H9 (cell line): Measurements from ENCODE around the gene CPNE5. TPM values are rescaled to one million over a fixed set of nuclear protein-coding genes. Genes with fewer than 3 reads are reported as not detected.

ENCODE experiments used
- DNase-seq: peaks from one replicate; pipeline ENCODE4 v3.0.0-alpha.2; 2017
- H2AFZ ChIP-seq: one replicate; pipeline ENCODE4 v1.6.1; 2013; ENCODE audit warnings: mild to moderate bottlenecking, low read length, control low read depth, moderate library complexity
- H2AK5ac ChIP-seq: 2 replicates; pipeline ENCODE4 v1.6.1; 2013; ENCODE audit warnings: low read length, control low read depth, mixed read lengths; ENCODE audit not compliant: insufficient read length
- H2BK120ac ChIP-seq: one replicate; pipeline ENCODE4 v1.6.1; 2013; ENCODE audit warnings: low read depth, mild to moderate bottlenecking, low read length, control low read depth, inconsistent platforms; ENCODE audit not compliant: poor library complexity, severe bottlenecking
- H2BK12ac ChIP-seq: 2 replicates; pipeline ENCODE4 v1.6.1; 2013; ENCODE audit warnings: low read length, control low read depth, mixed read lengths, low read depth; ENCODE audit not compliant: insufficient read length
- H2BK15ac ChIP-seq: 2 replicates; pipeline ENCODE4 v1.6.1; 2013; ENCODE audit warnings: low read depth, low read length, control low read depth
- H2BK20ac ChIP-seq: one replicate; pipeline ENCODE4 v1.6.1; 2013; ENCODE audit warnings: low read depth, mild to moderate bottlenecking, low read length, control low read depth, inconsistent platforms; ENCODE audit not compliant: poor library complexity, severe bottlenecking
- H2BK5ac ChIP-seq: 2 replicates; pipeline ENCODE4 v1.6.1; 2013; ENCODE audit warnings: low read length, control low read depth, mixed read lengths; ENCODE audit not compliant: insufficient read length
- H3K14ac ChIP-seq: 2 replicates; pipeline ENCODE4 v1.6.1; 2013; ENCODE audit warnings: low read length, control low read depth; ENCODE audit not compliant: insufficient read depth
- H3K18ac ChIP-seq: 2 replicates; pipeline ENCODE4 v1.6.1; 2013; ENCODE audit warnings: low read depth, mild to moderate bottlenecking, mixed read lengths, low read length, control low read depth; ENCODE audit not compliant: insufficient read length
- H3K23ac ChIP-seq: 2 replicates; pipeline ENCODE4 v1.6.1; 2013; ENCODE audit warnings: low read length, control low read depth, mixed read lengths, low read depth; ENCODE audit not compliant: insufficient read length
- H3K23me2 ChIP-seq: 2 replicates; pipeline ENCODE4 v1.6.1; 2013; ENCODE audit warnings: low read depth, mild to moderate bottlenecking, mixed read lengths, low read length, control low read depth; ENCODE audit not compliant: insufficient read length, poor library complexity, severe bottlenecking
- H3K27ac ChIP-seq: 2 replicates; pipeline ENCODE4 v1.5.1; 2013; ENCODE audit warnings: low read length, control low read depth, mixed read lengths, low read depth; ENCODE audit not compliant: insufficient read length
- H3K27me3 ChIP-seq: 2 replicates; pipeline ENCODE4 v1.6.1; 2013; ENCODE audit warnings: low read length, control low read depth, inconsistent platforms; ENCODE audit not compliant: insufficient read depth
- H3K4ac ChIP-seq: 2 replicates; pipeline ENCODE4 v1.6.1; 2013; ENCODE audit warnings: low read depth, mild to moderate bottlenecking, control low read depth, inconsistent platforms, low read length, moderate library complexity
- H3K4me1 ChIP-seq: 2 replicates; pipeline ENCODE4 v1.6.1; 2013; ENCODE audit warnings: low read length, control low read depth, inconsistent platforms; ENCODE audit not compliant: insufficient read depth
- H3K4me2 ChIP-seq: 2 replicates; pipeline ENCODE4 v1.6.1; 2013; ENCODE audit warnings: low read length, control low read depth, mixed read lengths; ENCODE audit not compliant: insufficient read length, insufficient read depth
- H3K56ac ChIP-seq: 2 replicates; pipeline ENCODE4 v1.6.1; 2013; ENCODE audit warnings: low read depth, mild to moderate bottlenecking, mixed read lengths, low read length, control low read depth; ENCODE audit not compliant: insufficient read length
- H3K79me1 ChIP-seq: 2 replicates; pipeline ENCODE4 v1.6.1; 2013; ENCODE audit warnings: low read depth, mild to moderate bottlenecking, moderate library complexity, low read length, control low read depth, inconsistent platforms; ENCODE audit not compliant: insufficient read depth, poor library complexity, severe bottlenecking
- H3K79me2 ChIP-seq: 2 replicates; pipeline ENCODE4 v1.6.1; 2013; ENCODE audit warnings: low read length, control low read depth, inconsistent platforms; ENCODE audit not compliant: insufficient read depth
- H3K9ac ChIP-seq: 2 replicates; pipeline ENCODE4 v1.6.1; 2013; ENCODE audit warnings: low read length, control low read depth, mixed read lengths; ENCODE audit not compliant: insufficient read length; ENCODE audit errors: extremely low read depth
- H3K9me3 ChIP-seq: one replicate; pipeline ENCODE4 v1.6.1; 2013; ENCODE audit warnings: low read depth, low read length, inconsistent platforms; ENCODE audit not compliant: control insufficient read depth
- H3T11ph ChIP-seq: one replicate; pipeline ENCODE4 v1.6.1; 2013; ENCODE audit warnings: mild to moderate bottlenecking, low read length, control low read depth, inconsistent platforms
- H4K20me1 ChIP-seq: one replicate; pipeline ENCODE4 v1.6.1; 2013; ENCODE audit not compliant: control insufficient read depth, insufficient read length, insufficient read depth
- H4K5ac ChIP-seq: 2 replicates; pipeline ENCODE4 v1.6.1; 2013; ENCODE audit warnings: low read depth, mild to moderate bottlenecking, mixed read lengths, low read length, control low read depth; ENCODE audit not compliant: insufficient read length
- H4K8ac ChIP-seq: replicated peaks from 2 replicates; pipeline ENCODE4 v1.6.1; 2013; ENCODE audit warnings: low read length, control low read depth, mixed read lengths, low read depth; ENCODE audit not compliant: insufficient read length
- H4K91ac ChIP-seq: 2 replicates; pipeline ENCODE4 v1.6.1; 2013; ENCODE audit warnings: low read depth, mild to moderate bottlenecking, moderate library complexity, mixed read lengths, low read length, control low read depth; ENCODE audit not compliant: insufficient read length
- H3K27ac Mint-ChIP-seq, 3 experiments: 2 replicates in 2 of 3; 3 replicates in 1 of 3; pipeline ENCODE4 v1.8.0; 2020 to 2021; ENCODE audit warnings: mixed read lengths in 3 of 3, mild to moderate bottlenecking in 1 of 3, moderate library complexity in 1 of 3
- H3K27me3 Mint-ChIP-seq: 2 replicates; pipeline ENCODE4 v1.8.0; 2021; ENCODE audit warnings: low read depth, mild to moderate bottlenecking, moderate library complexity, mixed read lengths
- H3K36me3 Mint-ChIP-seq, 3 experiments: 2 replicates in 2 of 3; 3 replicates in 1 of 3; pipeline ENCODE4 v1.8.0; 2020 to 2021; ENCODE audit warnings: low read depth in 3 of 3, mixed read lengths in 3 of 3; ENCODE audit not compliant: insufficient read depth in 1 of 3
- H3K4me1 Mint-ChIP-seq, 2 experiments: 2 replicates each; pipeline ENCODE4 v1.8.0; 2020; ENCODE audit warnings: mixed read lengths in 2 of 2
- H3K4me3 Mint-ChIP-seq, 2 experiments: 2 replicates in 1 of 2; 3 replicates in 1 of 2; pipeline ENCODE4 v1.8.0; 2020 to 2021; ENCODE audit warnings: mild to moderate bottlenecking in 2 of 2, mixed read lengths in 2 of 2, moderate library complexity in 1 of 2
- H3K9me3 Mint-ChIP-seq, 2 experiments: 2 replicates in 1 of 2; 3 replicates in 1 of 2; pipeline ENCODE4 v1.8.0; 2020; ENCODE audit warnings: mild to moderate bottlenecking in 2 of 2, mixed read lengths in 2 of 2, moderate library complexity in 1 of 2
- CTCF ChIP-seq: fragments of 200-600 bp; sonication (generic); conservative IDR thresholded peaks from 3 replicates; pipeline ENCODE4 v1.8.0; 2021; ENCODE audit warnings: antibody characterized with exemption, mild to moderate bottlenecking
- WGBS: extraction: QIAGEN DNeasy Blood & Tissue Kit; methylation state at CpG from one replicate; pipeline ENCODE4 v1.1.7; 2013; ENCODE audit warnings: missing lambda C conversion rate, low lambda C conversion rate, mixed read lengths; ENCODE audit not compliant: insufficient read length; ENCODE audit errors: extremely low coverage; 5-methylcytosine and 5-hydroxymethylcytosine counted together
- total RNA-seq: library from RNA; stranded (reverse); gene quantifications from 2 replicates; pipeline ENCODE4 v1.2.1, GENCODE V29; 2021

The CPNE5 gene
- total RNA-seq, 1 experiment from 2014 or later, result 0.52 TPM

- Histone ChIP-seq H3K23me2 (no peaks in the 10 kb centered on the region), H3K56ac (no peak overlapping the region), H2BK120ac (no peak overlapping the region), H2BK15ac (no peak overlapping the region), H3K79me2 (no peaks in the 10 kb centered on the region), H3K14ac (no peak overlapping the region), H2BK5ac (no peak overlapping the region), H3K27me3 (no peaks in the 10 kb centered on the region), H4K5ac (no peak overlapping the region), H2BK12ac (no peak overlapping the region), H3K18ac (no peak overlapping the region), H3T11ph (no peak overlapping the region), H2AK5ac (no peak overlapping the region), H3K79me1 (no peaks in the 10 kb centered on the region), H3K23ac (no peak overlapping the region), H3K9me3 (no peaks in the 10 kb centered on the region), H2AFZ (no peak overlapping the region), H4K91ac (no peak overlapping the region), H4K20me1 (no peaks in the 10 kb centered on the region), H3K4me1 (no peaks in the 10 kb centered on the region; the same call in 1 of the 2 replicates), H4K8ac (no peak overlapping the region), H3K9ac (no peak overlapping the region), H3K4ac (no peak overlapping the region), H2BK20ac (no peak overlapping the region), H3K27ac (no peak overlapping the region), H3K4me2 (no peak overlapping the region)
- H3K9me3 Mint-ChIP-seq, result no peaks in the 10 kb centered on the region; a peak in 1 of 5 replicates
- H3K4me1 Mint-ChIP-seq, result peaks cover 35 to 40% of the 10 kb centered on the region in 2 experiments
- H3K27ac Mint-ChIP-seq, result no peak overlapping the region
- peak overlapping the region in 1 of 2 experiments; percentile 50; a peak in 1 of 5 replicates for H3K4me3 Mint-ChIP-seq
- DNase-seq, result no peak
- WGBS, result no CpG with 5 or more reads among the region's 11 CpGs
- H3K36me3 Mint-ChIP-seq, result peaks cover 0 to 2% (median 0%) of the 10 kb centered on the region in 3 experiments; a peak in 1 of 7 replicates
- TF ChIP-seq CTCF, result no peak
- H3K27me3 Mint-ChIP-seq, result peaks cover 5% of the 10 kb centered on the region
Observed at GRCh38 chr6:36780442-36781177, 58.6 kb downstream of the CPNE5 start.
